ENCODE measurements around the gene SPI1.

GRCh38 chr11:47356998-47357329 is 21.4 kb downstream of the SPI1 start:
- no peak for TF ChIP-seq GATA2 (IDR thresholded peaks at IDR 0.05; ENCODE audit: insufficient read depth, insufficient read length, low read depth, low read length)
- TF ChIP-seq CTCF (IDR thresholded peaks at IDR 0.05; ENCODE audit: extremely low read depth in 1 of 2, insufficient read depth in 1 of 2, low read depth in 1 of 2, low read length in 2 of 2), result no peak
- no peak for TF ChIP-seq POLR2A (IDR thresholded peaks at IDR 0.05; ENCODE audit: low read depth, low read length)
- TF ChIP-seq POLR2AphosphoS5 (IDR thresholded peaks at IDR 0.05; ENCODE audit: insufficient read depth, low read depth, low read length), result no peak
- TF ChIP-seq JUN (IDR thresholded peaks at IDR 0.05; ENCODE audit: borderline replicate concordance, insufficient read depth, insufficient read length, low read depth), result no peak
- no peak for TF ChIP-seq EZH2 (IDR thresholded peaks at IDR 0.05; ENCODE audit: borderline replicate concordance, low read depth, low read length, severe bottlenecking)
- TF ChIP-seq MAX (IDR thresholded peaks at IDR 0.05; ENCODE audit: insufficient read depth, insufficient read length), result no peak
- TF ChIP-seq FOS (IDR thresholded peaks at IDR 0.05; ENCODE audit: borderline replicate concordance, insufficient read depth, low read length), result no peak
- no peak for TF ChIP-seq MYC (IDR thresholded peaks at IDR 0.05; ENCODE audit: low read depth, low read length)
